Measurements from ENCODE around the gene DNMT3L.

Gene DNMT3L

GRCh38 chr21:44261675-44262295 is at the start of gene DNMT3L:
TSS of gene DNMT3L (minus strand) at chr21:44261897. CDS start at chr21:44261259, 638 bp downstream.
- no peak for DNase-seq

GRCh38 chr21:44310628-44311507 is 49.2 kb upstream of the DNMT3L start:
- no peak for DNase-seq

- DNase-seq: no peak
These were observed 45.4 kb upstream of the DNMT3L start for GRCh38 chr21:44306936-44307704.

- DNase-seq: no peak
These were observed 44.0 kb upstream of the DNMT3L start for GRCh38 chr21:44305691-44306090.

GRCh38 chr21:44304877-44305293 is 43.2 kb upstream of the DNMT3L start:
- DNase-seq: peak; percentile 70

- DNase-seq: no peak
These were observed 42.4 kb upstream of the DNMT3L start for GRCh38 chr21:44304011-44304616.

- no peak for DNase-seq
These were observed 41.8 kb upstream of the DNMT3L start for GRCh38 chr21:44303490-44303981.

- DNase-seq: peak; percentile 37
These were observed 41.1 kb upstream of the DNMT3L start for GRCh38 chr21:44302573-44303401.

GRCh38 chr21:44301961-44302406 is 40.3 kb upstream of the DNMT3L start:
- DNase-seq: peak; percentile 27

- peak; percentile 28 for DNase-seq
These were observed 39.4 kb upstream of the DNMT3L start for GRCh38 chr21:44301141-44301540.

GRCh38 chr21:44300262-44300959 is 38.7 kb upstream of the DNMT3L start:
- peak; percentile 82 for DNase-seq

- peak; percentile 88 for DNase-seq
These were observed 38.0 kb upstream of the DNMT3L start, which contains the start of gene PFKL for GRCh38 chr21:44299458-44300261. TSS of gene PFKL (plus strand) at chr21:44300053. CDS start at chr21:44300106, 53 bp downstream.

- peak; percentile 36 for DNase-seq
These were observed 37.4 kb upstream of the DNMT3L start for GRCh38 chr21:44299085-44299457.

GRCh38 chr21:44298301-44298700 is 36.6 kb upstream of the DNMT3L start:
- DNase-seq: peak; percentile 52

- peak; percentile 91 for DNase-seq
These were observed 36.0 kb upstream of the DNMT3L start for GRCh38 chr21:44297525-44298290.

GRCh38 chr21:44296916-44297315 is 35.2 kb upstream of the DNMT3L start:
- DNase-seq: no peak

GRCh38 chr21:44296103-44296519 is 34.4 kb upstream of the DNMT3L start:
- DNase-seq: no peak

GRCh38 chr21:44295646-44296045 is 33.9 kb upstream of the DNMT3L start:
- no peak for DNase-seq

- peak; percentile 33 for DNase-seq
These were observed 33.5 kb upstream of the DNMT3L start for GRCh38 chr21:44295163-44295573.

Measured in hematopoietic multipotent progenitor cell treated with erythropoietin and hydrocortisone succinate and interleukin-3 and kit ligand, for 4 days (in vitro differentiated cells).